Activated CD4-positive, alpha-beta T cell treated with anti-CD3 and anti-CD28 coated beads for 48 hours (primary cell): ENCODE results near the gene PRCD.

Experiments used
- DNase-seq: peaks from one replicate; pipeline ENCODE4 v3.0.0-alpha.2; 2020

The PRCD gene, protein sequence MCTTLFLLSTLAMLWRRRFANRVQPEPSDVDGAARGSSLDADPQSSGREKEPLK

DNA sequence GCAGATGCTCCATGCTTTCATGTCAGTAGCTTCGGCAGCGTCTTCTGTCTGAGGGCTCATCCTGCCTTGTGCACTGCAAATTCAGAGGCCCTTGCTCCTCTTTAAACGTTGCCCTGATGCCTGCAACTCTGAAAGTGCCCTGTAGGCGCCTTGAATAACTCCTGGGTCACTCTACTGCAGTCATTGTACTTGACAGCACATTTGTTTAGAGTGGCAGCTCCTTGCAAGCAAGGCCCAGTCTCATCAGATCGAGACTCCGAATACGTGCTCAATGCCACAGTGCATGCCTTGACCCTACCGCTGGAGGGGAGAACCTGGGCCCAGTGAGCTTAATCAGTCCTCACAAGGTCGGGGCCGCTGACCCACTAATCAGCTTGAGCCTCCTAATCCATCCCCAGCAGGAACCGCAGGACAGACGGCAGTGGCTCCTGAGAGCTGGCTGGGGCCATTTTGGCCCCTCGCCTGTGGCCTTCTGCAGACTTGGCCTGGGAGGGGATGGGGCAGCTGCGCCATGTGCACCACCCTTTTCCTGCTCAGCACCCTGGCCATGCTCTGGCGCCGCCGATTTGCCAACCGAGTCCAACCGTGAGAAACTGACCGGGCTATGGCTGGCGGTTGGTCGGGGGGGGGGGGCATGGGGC lies at the start of gene PRCD:
Gene PRCD, plus strand, starts transcription at position 414 of the 641 bp plus-strand sequence. Its CDS starts 98 bp downstream, at position 512.
- no peak for DNase-seq

DNA sequence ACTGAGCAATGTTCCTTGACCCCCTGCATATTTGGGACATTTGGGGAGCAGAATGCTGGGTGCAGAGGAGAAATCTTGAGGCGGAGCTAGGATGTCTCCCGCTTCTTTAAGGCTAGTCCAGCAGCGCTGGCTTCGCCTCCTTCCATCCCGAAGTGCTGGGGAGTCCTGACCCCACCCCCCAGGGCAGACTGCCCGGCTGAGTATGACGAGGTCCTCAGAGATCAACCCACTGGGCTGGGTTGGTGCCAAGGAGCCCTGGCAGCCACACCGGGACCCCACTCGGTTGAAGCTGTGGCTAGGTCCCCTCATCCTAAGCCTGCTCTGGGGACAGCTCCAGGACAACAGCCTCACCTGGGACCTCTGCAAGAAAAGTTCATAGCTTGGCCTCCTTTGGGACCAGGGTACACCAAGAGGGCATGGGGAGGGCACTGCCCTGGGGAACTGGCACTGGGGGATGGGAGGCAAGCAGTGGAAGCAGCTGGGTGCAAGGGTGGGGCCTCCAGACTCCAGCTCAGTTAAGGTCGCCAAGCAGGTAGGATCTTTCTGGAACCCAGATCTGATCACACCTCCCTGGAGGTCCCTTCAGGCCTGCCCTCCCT lies 49.6 kb upstream of the PRCD start:
- no peak for DNase-seq

DNA sequence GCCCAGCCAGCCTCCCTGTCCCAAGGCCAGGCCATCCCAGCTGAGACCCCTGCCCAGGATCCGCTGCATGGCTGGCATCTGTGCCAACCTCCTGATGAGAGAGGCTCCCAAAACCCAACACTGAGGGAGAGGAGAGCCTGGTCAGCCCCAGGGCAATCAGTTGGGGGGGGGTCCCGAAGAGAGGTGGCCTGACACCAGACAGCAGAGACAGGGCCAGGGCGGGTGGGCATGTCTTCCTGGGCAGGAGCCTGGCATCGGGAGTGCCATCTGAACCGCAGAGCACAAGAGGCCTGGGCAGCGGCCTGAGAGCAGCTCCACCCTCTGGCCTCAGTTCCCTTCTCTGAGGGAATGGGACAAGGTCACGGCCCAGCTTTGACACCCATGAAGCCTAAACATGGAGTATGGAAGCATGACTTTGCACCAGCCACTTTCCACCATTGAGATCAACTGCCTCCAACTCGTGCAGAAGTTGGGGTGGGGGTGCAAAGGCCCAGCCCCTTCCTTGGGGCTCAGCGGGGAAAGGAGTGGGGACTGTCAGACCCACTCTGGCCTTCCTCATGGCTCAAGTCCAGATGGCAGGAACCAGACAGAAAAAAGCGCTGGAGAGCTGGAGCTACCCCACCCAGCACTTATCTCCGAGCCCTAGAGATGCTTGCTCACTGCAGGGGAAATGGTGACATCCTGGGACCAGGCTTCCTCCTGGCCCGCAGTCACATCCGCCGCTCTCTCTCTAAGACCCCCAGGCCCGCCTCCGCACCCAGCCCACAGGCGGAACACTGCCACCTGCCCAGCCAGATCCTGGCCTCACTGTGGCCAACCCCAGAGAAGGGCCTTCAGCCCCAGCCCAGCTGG lies 48.3 kb upstream of the PRCD start:
- no peak for DNase-seq

DNA sequence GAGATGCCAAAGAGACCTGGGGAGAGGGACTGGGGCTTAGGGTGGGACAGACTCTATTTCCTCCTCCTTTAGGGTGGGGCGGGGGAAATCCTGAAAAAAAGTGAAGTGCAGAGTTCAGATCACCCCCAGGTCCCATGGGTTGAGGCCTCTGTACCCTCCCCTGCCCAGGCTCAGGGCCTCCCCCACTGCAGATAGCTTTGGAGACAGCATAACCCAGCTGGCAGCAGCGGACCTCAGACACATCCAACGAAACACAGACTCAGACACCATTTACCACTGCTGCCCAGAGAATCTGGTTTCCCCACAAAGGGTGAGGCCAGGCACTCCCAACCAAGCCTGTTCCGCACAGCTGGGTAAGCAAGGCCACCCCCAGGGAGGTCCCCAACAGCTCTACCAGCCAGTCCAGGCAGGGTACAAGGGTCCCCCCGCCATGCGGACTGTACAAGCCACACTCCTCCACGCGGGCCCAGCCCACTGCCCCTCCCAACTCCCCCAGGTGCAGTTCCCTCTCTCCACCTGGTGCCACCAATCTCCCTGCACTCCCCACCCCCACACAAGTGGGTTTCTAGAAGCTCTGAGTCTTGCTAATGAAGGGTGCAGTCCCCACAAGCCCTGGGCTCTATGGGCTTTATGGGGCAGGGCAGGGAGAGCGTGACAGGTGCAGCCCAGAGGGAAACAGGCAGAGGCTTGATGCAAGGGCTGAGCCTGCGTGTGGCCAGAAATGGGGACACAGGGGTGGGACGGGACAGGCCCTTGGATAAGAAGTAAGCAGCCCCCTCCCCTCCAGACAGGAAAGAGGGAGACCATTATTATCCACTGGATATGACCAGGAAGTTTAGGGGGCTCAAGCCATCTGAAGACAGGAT lies 47.5 kb upstream of the PRCD start:
- DNase-seq, result peak; percentile 29

DNA sequence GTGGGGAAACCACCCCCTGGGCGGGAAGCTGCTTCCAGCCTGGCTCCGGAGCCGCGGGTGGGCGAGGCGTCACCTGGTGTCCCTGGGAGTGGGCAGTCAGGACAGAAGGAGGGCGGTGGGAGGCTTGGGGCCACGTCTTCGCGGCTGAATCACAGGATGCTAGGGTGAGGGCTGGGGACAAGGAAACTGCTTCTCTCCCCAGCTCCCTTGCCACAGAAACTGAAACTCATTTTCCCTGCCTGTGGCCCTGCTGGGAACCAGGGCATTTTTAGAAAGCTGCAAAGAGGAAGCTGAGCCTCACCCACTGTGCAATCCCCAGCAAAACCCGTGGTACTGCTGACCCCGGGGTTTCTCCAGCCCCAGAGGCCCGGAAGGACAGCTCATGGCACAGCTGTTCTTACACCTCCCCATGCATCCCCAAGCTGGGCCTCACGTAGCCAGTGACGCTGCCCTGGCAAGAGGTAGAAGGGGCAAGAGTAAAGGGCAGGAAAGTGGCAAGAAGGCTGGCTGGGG lies 46.8 kb upstream of the PRCD start:
- peak; percentile 64 for DNase-seq

DNA sequence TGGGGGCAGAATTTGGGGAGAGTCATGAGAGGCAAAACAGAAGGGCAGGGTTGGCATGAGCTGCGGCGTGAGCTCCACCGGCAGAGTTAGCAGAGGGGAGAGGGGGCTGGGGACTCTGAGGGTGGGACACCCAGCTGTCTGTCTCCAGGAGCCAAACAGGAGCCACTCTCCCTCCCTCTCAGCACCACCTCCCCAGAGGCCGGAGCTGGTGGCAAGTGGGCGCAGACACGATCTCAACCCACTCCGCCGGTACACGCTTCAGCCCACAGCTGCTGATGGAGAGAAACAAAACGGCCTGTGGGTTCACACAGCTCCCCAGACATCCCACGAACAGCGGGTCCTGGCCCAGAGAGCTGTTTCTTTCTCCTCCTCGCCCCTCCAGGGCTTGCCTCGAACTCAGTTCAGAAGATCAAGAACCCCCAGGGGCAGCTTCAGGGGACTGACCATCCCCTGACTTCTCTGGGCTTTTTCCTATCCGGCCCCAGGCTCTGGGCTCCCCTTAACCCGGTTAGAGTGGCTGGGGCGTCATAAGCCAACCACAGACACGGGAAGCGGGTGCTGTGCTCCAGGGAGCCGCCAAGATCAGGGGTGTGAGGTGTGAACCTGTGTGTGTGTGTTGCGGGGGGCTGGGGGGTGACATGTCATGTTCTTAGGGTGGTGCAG lies 46.2 kb upstream of the PRCD start:
- peak; percentile 20 for DNase-seq

DNA sequence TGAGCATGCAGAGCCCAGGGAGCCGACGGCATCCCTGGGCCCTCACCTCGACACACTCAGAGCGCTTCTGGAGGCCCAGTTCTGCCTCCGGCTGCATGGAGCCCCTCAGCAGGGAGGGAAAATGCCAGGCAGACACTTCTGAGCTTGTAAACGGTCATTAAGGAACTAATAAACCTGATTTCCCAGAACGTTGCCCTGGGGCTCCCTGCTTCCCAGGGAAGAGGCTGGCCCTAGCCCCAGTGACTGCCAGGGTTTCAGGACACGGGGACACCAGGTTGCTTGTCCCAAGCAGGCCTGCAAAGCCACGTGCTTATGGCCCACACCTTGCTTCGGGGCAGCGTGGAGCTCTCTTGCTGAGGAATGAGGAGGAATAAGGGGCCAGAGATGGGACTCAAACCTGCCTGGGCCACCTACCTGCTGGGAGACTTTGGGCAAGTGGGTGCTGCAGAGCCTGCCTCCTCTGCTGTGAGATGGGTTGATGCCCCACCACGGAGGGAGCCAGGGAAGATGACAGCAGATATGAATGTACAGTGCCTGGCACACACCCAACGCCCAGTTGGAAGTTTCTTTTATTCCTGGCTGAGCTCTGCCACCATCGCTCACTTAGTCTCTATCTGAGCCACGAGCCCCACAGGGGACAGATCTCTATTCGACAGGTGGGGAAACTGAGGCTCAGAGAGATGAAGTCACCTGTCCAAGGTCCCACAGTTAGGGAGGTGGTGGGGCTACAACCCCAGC lies 44.0 kb upstream of the PRCD start:
- DNase-seq, result no peak

DNA sequence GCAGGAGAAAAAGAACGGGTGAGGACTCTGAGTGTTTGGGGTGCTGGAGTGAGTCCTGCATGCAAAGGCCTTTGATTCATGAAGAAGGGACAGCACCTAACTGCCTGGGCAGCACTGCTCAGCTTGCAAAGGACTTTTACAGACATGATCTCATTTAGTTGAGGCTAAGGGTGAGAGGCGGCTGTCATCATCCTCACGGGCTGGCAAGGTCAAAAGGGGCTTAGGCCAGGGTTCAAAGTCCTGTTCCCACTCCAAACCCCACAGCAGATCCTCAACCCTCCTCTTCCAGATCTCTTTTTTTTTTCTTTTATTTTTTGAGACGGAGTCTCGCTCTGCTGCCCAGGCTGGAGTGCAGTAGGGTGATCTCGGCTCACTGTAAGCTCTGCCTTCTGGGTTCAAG lies 43.4 kb upstream of the PRCD start:
- DNase-seq, result no peak

DNA sequence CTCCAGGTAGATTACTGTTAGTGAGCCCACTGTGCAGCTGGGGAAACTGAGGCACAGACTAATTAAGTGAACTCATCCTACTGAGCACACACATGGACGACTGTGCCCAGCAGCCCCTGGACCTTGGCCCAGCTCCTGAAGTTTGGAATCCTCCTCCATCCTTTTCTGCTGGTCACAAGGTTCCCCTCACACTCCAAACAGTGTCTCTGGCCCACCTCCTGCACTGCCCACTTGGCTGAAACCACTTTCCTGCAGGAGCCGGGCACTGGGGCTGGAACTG lies 42.2 kb upstream of the PRCD start:
- DNase-seq, result no peak

DNA sequence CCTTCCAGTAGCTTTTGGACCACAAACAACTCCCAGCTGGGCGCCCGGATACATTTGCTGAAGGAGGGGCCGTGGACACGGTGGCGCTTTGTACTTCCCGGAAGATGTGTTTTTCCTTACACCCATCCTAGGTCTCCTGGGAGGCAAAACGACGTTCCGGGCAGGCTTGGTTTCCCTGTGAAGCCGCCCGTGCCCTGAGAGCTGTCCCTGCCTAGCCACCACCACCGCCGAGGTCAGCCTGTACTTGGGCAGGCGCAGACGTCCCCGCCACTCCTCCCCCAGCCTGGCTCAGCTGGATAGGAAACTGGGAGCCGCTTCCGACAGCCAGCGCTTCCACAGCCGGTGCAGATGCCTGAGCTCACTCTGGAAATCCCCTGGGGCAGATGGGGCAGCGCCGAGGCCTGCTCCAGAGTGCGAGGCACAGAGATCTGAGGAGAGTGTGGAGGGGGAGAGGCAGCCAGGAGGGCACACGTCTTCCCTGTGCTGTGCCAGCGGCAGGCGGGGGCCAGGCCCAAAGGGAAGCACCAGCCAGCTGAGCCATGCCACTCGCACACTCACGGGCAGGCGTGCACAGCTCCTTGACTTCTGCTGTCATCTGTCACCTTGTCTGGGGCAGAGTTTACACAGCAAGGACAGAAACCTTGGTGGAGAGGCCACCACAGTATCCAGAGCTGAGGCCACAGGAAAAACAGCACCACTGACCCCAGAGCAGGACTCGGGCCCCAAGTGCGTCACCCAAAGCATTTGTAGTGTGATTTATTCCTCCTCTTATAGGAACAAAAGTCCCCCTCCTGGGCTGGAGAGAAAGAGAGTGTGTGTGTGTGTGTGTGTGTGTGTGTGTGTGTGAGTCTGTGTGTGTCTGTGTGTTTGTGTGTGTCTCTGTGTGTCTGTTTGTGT lies 41.6 kb upstream of the PRCD start:
- no peak for DNase-seq

DNA sequence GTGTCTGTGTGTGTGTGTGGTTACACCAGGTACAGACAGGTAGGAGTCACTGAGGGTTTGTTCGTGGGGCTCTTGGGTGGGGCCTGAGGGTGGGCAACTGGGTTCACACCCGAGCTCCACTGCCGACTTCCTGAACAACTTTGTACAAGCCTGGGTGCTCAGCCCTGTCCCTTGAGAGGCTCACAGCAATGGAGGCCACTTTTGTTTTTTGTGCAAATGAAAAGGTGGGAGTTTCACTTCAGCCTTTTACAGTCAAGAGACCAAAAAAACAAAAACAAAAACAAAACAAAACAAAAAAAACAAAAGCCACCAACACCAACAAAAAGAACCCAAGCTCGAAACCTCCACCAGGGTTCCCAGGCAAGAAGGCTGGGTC lies 41.0 kb upstream of the PRCD start:
- DNase-seq, result no peak

DNA sequence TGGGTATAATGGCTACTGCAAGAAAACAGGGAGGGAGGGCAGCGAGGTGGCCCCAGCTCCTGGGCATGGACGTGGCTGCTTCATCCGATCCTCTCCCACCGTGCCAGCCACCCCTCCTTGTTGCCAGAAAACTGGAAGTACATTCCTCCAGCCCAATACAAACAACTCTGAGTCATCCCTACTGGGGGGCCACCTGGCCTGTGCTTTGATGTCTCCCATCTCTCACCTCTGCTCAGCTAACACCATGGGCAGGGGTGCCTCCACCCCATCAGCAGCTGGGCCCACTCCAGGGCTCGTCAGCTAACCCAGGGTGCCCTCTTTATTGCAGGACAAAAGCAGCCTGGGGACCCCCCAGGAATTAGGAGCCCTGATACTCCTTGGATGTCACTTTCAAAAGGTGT lies 40.6 kb upstream of the PRCD start:
- DNase-seq, result no peak

DNA sequence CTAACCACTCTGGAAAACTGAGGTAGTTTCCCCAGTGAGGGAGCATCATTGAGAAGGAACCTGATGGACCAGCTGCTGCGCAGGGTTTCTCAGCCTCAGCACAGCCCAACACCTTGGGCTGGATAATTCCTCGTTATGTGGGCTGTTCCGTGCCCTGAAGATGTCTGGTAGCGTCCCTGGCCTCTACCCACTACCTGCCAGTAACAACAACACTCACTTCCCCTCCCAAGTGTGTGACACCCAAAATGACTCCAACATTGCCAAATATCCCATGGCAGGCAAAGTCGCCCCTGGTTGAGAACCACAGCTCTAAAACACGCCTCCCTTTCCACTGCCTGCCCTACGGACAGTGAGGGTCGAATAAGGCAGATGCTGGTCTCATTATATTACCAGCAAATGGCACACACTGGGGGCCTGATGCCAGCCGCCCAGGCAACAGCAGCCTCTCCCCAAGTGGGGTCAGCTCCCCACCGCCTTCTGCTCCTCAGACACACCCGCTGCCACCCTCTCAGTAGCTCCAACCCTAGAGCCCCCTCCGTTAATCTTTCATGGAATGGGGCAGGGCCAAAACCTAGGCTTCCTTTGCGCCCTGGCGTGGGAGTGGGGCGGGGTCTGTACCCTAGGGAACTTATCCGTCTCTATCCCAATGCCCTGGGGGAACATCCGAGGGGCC lies 39.6 kb upstream of the PRCD start:
- no peak for DNase-seq

DNA sequence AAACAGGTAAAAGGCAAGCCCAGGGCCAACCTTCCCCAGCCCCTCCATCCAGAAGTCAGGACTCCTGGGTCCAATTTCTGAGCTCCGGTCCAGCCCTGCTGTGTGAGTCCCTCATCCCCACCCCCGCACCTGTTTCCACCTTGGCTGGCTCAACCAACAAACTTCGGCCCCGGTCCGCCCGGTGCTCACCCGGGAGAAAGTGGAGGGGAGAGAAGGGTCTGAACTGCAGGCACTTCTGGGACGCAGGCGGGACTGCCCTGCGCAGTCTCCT lies 39.2 kb upstream of the PRCD start:
- no peak for DNase-seq

DNA sequence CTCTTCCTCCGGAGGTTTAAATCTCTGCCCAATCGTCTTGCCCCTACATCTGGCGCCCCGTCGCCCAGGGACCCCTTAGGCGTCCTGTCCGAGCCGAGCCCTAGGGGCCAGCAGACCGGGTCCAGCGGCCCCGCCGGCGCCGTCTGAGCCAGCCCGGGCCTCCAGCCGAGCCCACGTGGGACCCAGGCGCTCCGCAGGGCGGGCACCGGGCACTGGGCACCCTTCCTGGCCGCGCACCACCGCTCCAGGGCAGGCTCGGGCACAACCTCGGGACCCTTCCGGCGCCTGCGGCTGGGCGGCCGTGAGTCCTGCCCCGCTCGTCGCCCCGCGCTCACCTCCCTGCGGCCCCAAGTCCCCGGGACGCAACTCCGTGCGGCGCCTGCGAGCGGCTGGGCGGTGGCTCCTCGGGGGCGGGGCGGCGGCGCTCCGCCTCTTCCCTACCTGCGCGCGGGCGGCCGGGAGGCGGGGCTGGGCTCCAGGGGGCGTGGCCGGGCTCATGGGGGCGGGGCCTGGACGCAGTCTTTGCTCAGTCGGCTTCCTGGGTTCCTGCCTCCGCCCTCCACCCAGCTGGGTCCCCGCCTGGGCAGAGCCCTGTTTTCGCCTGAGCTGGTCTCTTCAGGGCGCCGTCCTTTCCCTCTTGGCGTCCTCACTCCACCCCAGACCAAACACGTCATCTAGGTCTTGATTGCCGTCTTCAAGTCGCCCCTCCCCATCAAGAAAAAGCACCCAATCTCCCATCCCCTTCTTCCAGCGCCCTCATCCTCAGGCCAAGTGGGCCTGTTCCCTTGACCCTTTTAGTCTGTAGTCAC lies 38.6 kb upstream of the PRCD start, which contains the start of gene RHBDF2:
Gene RHBDF2, minus strand, starts transcription at position 406 of the 809 bp plus-strand sequence. CDS start 19,899 bp downstream, outside the sequence.
- peak; percentile 96 for DNase-seq

DNA sequence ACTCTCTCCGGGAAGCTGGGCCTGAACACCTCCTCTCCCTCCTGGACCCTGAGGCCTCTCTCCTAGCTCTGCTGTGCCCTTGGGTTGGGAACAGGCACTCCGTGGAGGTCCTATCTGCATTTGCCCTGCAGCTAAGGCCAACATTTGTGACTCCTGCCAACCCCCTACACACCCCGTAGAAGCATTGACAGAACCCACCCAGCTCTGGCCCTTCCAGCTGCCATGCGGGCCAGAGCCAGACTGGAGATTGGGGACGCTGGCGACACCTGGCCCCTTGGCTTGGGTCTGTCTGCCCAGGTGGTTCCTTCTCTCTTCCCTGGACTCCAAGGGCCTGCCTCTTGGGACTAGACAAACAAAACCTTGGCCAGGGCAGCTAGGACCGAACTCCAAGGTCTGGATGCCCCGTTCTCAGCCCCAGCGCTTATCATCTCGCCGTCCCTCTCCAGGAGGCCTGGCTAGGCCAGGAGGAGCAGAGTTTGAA lies 38.0 kb upstream of the PRCD start:
- DNase-seq, result no peak

DNA sequence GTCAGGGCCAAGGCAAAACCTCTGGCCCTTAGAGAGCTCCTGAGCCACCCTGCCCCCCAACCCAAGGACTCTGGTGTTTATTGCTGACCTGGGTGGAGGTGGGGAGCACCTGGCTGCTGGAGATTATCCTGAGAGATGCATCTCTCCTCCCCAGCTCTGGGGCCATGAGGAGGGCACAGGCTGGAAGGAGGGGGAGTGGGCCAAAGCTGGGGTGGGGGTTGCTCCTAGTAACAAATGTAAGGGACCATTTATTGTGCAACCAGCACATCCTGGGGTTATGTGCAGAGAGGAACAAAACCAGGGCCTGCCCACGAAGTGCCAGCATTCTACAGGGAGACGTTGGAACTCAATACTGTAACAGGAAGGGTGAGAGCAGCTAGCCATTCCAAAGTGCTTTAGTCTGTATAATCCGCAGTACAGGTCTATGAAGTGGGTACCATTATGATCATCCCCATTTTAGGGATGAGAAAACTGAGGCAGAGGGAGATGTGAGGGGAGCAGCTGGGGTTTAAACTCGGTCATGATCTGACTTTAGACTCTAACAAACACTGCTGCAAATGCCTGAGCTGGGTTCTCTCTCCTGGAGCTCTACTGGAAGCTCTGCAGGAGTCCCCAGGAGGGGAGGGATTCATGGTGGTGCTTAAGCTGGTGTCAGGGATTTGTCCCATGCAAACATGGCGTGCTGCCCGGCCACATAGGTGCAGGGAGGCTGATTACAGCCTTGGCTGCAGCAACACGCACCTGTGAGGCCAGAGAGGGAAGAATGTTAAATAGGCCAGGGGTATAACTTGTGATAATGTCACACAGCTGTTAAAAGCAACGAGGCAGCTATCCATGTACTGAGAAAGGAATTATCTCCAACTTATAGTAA lies 37.3 kb upstream of the PRCD start:
- no peak for DNase-seq

DNA sequence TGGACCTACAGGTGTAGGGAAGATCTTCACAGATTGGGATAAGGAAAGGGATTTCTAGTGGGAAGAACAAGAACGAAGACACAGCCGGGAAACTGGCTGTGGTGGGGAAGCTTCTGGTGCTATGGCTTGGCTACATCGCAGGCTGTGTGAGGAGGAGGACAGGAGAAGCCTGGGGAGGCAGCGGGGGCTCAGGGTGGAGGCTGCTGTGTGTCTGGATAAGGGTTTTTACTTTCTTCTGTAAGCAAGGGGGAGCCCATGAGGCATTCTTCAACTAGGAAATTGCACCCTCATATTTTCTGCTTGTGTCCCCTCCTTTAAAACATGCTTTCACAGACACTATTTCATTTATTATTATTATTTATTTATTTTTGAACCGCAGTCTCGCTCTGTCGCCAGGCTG lies 35.7 kb upstream of the PRCD start:
- DNase-seq, result no peak
